KMS-11 (cell line): ENCODE data around the gene ACTL7B.

Experiments
- H2AFZ ChIP-seq: fragments of 200-600 bp; sonication (generic); 2 replicates; pipeline ENCODE4 v1.6.1; 2016; ENCODE audit warnings: antibody characterized with exemption, mixed run types, low read depth
- H3K27ac ChIP-seq: fragments of 200-600 bp; sonication (generic); 2 replicates; pipeline ENCODE4 v1.6.1; 2016; ENCODE audit warnings: mild to moderate bottlenecking, mixed run types
- H3K27me3 ChIP-seq: fragments of 200-600 bp; sonication (generic); 2 replicates; pipeline ENCODE4 v1.6.1; 2017; ENCODE audit warnings: mild to moderate bottlenecking, low read depth, mixed run types, moderate library complexity; ENCODE audit not compliant: insufficient read depth
- H3K36me3 ChIP-seq: fragments of 200-600 bp; sonication (generic); 2 replicates; pipeline ENCODE4 v1.6.1; 2017; ENCODE audit warnings: mild to moderate bottlenecking, mixed run types; ENCODE audit not compliant: insufficient read depth
- H3K4me1 ChIP-seq: fragments of 200-600 bp; sonication (generic); 2 replicates; pipeline ENCODE4 v1.6.1; 2016; ENCODE audit warnings: mild to moderate bottlenecking, low read depth, mixed run types; ENCODE audit not compliant: poor library complexity, severe bottlenecking
- H3K4me2 ChIP-seq: fragments of 200-600 bp; sonication (generic); 2 replicates; pipeline ENCODE4 v1.7.0; 2016; ENCODE audit warnings: mild to moderate bottlenecking, mixed run types
- H3K4me3 ChIP-seq: fragments of 200-600 bp; sonication (generic); IDR thresholded peaks from 2 replicates; pipeline ENCODE4 v1.6.1; 2017; ENCODE audit warnings: low read depth, low read length, mixed read lengths; ENCODE audit not compliant: insufficient read depth
- H3K79me2 ChIP-seq: fragments of 200-600 bp; sonication (generic); 2 replicates; pipeline ENCODE4 v1.6.1; 2016; ENCODE audit warnings: low read depth, mixed run types; ENCODE audit not compliant: insufficient read depth
- H3K9ac ChIP-seq: fragments of 200-600 bp; sonication (generic); 2 replicates; pipeline ENCODE4 v1.6.1; 2016; ENCODE audit warnings: mild to moderate bottlenecking, mixed run types
- H4K20me1 ChIP-seq: fragments of 200-600 bp; sonication (generic); 2 replicates; pipeline ENCODE4 v1.6.1; 2016; ENCODE audit warnings: mild to moderate bottlenecking, mixed run types; ENCODE audit not compliant: insufficient read depth
- CTCF ChIP-seq: fragments of 200-600 bp; sonication (generic); conservative IDR thresholded peaks from 2 replicates; pipeline ENCODE4 v1.6.1; 2017; ENCODE audit warnings: low read depth, mild to moderate bottlenecking, antibody characterized with exemption, low read length, moderate library complexity, mixed read lengths

The ACTL7B gene, protein sequence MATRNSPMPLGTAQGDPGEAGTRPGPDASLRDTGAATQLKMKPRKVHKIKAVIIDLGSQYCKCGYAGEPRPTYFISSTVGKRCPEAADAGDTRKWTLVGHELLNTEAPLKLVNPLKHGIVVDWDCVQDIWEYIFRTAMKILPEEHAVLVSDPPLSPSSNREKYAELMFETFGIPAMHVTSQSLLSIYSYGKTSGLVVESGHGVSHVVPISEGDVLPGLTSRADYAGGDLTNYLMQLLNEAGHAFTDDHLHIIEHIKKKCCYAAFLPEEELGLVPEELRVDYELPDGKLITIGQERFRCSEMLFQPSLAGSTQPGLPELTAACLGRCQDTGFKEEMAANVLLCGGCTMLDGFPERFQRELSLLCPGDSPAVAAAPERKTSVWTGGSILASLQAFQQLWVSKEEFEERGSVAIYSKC

GRCh38 chr9:108855888-108856287 lies at the start of gene ACTL7B:
Gene ACTL7B (minus strand): TSS chr9:108855986. CDS start chr9:108855930, 56 bp downstream.
- no peaks in the 10 kb centered on the region for H3K79me2 ChIP-seq
- no peak within 1 kb of the TSS for H3K4me3 ChIP-seq
- no peaks in the 10 kb centered on the region for H3K36me3 ChIP-seq
- no peak within 1 kb of the TSS for H2AFZ ChIP-seq
- no peak within 1 kb of the TSS for H3K27ac ChIP-seq
- H3K4me2 ChIP-seq: no peak within 1 kb of the TSS
- no peaks in the 10 kb centered on the region for H4K20me1 ChIP-seq
- TF ChIP-seq CTCF: no peak
- H3K4me1 ChIP-seq: no peaks in the 10 kb centered on the region
- H3K27me3 ChIP-seq: no peaks in the 10 kb centered on the region
- no peak within 1 kb of the TSS for H3K9ac ChIP-seq

DNA sequence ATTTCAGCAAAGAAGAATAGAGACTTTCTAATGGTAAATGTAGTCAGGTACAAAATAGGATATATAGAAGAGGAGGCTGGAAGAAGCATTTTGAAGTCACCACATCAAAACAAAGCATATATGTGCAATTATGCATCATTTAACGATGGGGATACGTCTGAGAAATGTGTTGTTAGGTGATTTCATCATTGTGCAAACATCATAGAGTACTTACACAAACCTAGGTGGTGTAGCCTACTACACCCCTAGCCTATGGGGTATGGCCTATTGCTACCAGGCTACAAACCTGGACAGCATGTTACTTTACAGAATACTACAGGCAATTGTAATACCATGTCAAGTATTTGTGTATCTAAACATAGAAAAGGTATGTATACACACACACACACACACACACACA lies 49.7 kb upstream of the ACTL7B start:
- no peak overlapping the region for H3K9ac ChIP-seq
- H3K36me3 ChIP-seq: no peaks in the 10 kb centered on the region
- no peak overlapping the region for H3K4me3 ChIP-seq
- H3K79me2 ChIP-seq: no peaks in the 10 kb centered on the region
- H3K27ac ChIP-seq: no peak overlapping the region
- TF ChIP-seq CTCF: no peak
- H3K4me1 ChIP-seq: no peaks in the 10 kb centered on the region
- H3K4me2 ChIP-seq: no peak overlapping the region
- H3K27me3 ChIP-seq: no peaks in the 10 kb centered on the region
- no peak overlapping the region for H2AFZ ChIP-seq
- H4K20me1 ChIP-seq: no peaks in the 10 kb centered on the region

DNA sequence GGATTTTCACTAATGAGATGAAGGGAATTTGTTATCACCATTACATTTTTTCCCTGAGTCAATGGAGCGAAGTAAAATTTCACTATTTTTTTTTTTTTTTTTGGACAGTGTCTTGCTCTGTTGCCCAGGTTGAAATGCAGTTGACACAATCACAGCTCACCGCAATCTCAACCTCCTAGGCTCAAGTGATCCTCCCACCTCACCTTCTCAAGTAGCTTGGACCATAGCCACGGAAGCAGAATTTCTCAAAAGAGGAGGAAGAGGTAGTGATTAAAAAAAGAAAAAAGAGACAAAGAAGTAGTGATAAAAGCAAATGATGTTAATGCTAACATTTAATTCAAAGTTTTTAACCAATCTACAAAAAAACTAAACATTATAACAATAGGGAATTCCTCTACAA lies 48.4 kb upstream of the ACTL7B start:
- Histone ChIP-seq H3K27me3 (no peaks in the 10 kb centered on the region), H3K79me2 (no peaks in the 10 kb centered on the region), H3K4me1 (no peaks in the 10 kb centered on the region), H3K9ac (no peak overlapping the region), H2AFZ (no peak overlapping the region), H4K20me1 (no peaks in the 10 kb centered on the region), H3K4me3 (no peak overlapping the region), H3K27ac (no peak overlapping the region), H3K4me2 (no peak overlapping the region), H3K36me3 (no peaks in the 10 kb centered on the region)
- no peak for TF ChIP-seq CTCF

- Histone ChIP-seq H3K4me1 (no peaks in the 10 kb centered on the region), H4K20me1 (no peaks in the 10 kb centered on the region), H3K4me2 (no peak overlapping the region), H3K27ac (no peak overlapping the region), H3K36me3 (no peaks in the 10 kb centered on the region), H3K27me3 (no peaks in the 10 kb centered on the region), H3K79me2 (no peaks in the 10 kb centered on the region), H3K4me3 (no peak overlapping the region), H2AFZ (no peak overlapping the region), H3K9ac (no peak overlapping the region)
- TF ChIP-seq CTCF: no peak
These were observed 47.8 kb upstream of the ACTL7B start for GRCh38 chr9:108903420-108904103.
